Measurements from ENCODE around the gene FGF10. TPM values are rescaled to one million over a fixed set of nuclear protein-coding genes. Genes with fewer than 3 reads are reported as not detected.

FGF10 gene
- total RNA-seq, 3 donors from 2014 or later (not counting 1 experiment from before 2014, with no cell fraction given): not detected

- Histone ChIP-seq H3K27me3 (ENCODE audit: control insufficient read depth, insufficient read depth, low read length) (no peaks in the 10 kb centered on the region), H3K27ac (ENCODE audit: low read length) (no peak overlapping the region), H3K36me3 (ENCODE audit: control insufficient read depth, insufficient read depth, low read length) (no peaks in the 10 kb centered on the region), H3K9me3 (ENCODE audit: control insufficient read depth, insufficient read depth, low read length) (no peaks in the 10 kb centered on the region), H3K4me3 (ENCODE audit: low read length) (no peak overlapping the region), H3K4me1 (ENCODE audit: control insufficient read depth, insufficient read depth, low read length) (no peaks in the 10 kb centered on the region)
- no peaks in the 10 kb centered on the region for H3K4me1 Mint-ChIP-seq
- H3K4me3 Mint-ChIP-seq: no peak overlapping the region
- H3K36me3 Mint-ChIP-seq: no peaks in the 10 kb centered on the region
- no peaks in the 10 kb centered on the region for H3K27me3 Mint-ChIP-seq (ENCODE audit: low read depth in 2 of 2)
- WGBS (ENCODE audit: insufficient coverage): 80% methylated on average over 3 of the region's 3 CpGs
- no peak for TF ChIP-seq CTCF (IDR thresholded peaks at IDR 0.05)
- intact Hi-C loops (cut with micrococcal nuclease): no loop called here
- peaks cover 3 to 4% of the 10 kb centered on the region in 2 donors for H3K9me3 Mint-ChIP-seq
- DNase-seq: no peak
- ATAC-seq: no peak
- no peak overlapping the region for H3K27ac Mint-ChIP-seq
Observed at GRCh38 chr5:44321144-44321725, 68.0 kb downstream of the FGF10 start.

GRCh38 chr5:44320188-44320587, 69.0 kb downstream of the FGF10 start:
- intact Hi-C loops (cut with micrococcal nuclease): no loop called here
- Mint-ChIP-seq H3K36me3 (no peaks in the 10 kb centered on the region), H3K4me3 (no peak overlapping the region), H3K27ac (no peak overlapping the region), H3K4me1 (no peaks in the 10 kb centered on the region), H3K9me3 (peaks cover 3 to 4% of the 10 kb centered on the region in 2 donors), H3K27me3 (ENCODE audit: low read depth in 2 of 2) (no peaks in the 10 kb centered on the region)
- Histone ChIP-seq H3K4me1 (ENCODE audit: control insufficient read depth, insufficient read depth, low read length) (no peaks in the 10 kb centered on the region), H3K9me3 (ENCODE audit: control insufficient read depth, insufficient read depth, low read length) (no peaks in the 10 kb centered on the region), H3K36me3 (ENCODE audit: control insufficient read depth, insufficient read depth, low read length) (no peaks in the 10 kb centered on the region), H3K27me3 (ENCODE audit: control insufficient read depth, insufficient read depth, low read length) (no peaks in the 10 kb centered on the region), H3K27ac (ENCODE audit: low read length) (no peak overlapping the region), H3K4me3 (ENCODE audit: low read length) (no peak overlapping the region)
- no CpG with 5 or more reads among the region's 1 CpG for WGBS (ENCODE audit: insufficient coverage)
- no peak for TF ChIP-seq CTCF (IDR thresholded peaks at IDR 0.05)
- ATAC-seq (no peak), DNase-seq (no peak)

- H3K4me1 ChIP-seq (ENCODE audit: control insufficient read depth, insufficient read depth, low read length): no peaks in the 10 kb centered on the region
- Mint-ChIP-seq H3K4me1 (no peaks in the 10 kb centered on the region), H3K9me3 (peaks cover 7 to 8% of the 10 kb centered on the region in 2 donors), H3K4me3 (no peak overlapping the region), H3K27ac (no peak overlapping the region), H3K36me3 (no peaks in the 10 kb centered on the region), H3K27me3 (ENCODE audit: low read depth in 2 of 2) (no peaks in the 10 kb centered on the region)
- intact Hi-C loops (cut with micrococcal nuclease): no loop called here
- no peaks in the 10 kb centered on the region for H3K36me3 ChIP-seq (ENCODE audit: control insufficient read depth, insufficient read depth, low read length)
- H3K27ac ChIP-seq (ENCODE audit: low read length): no peak overlapping the region
- TF ChIP-seq CTCF (IDR thresholded peaks at IDR 0.05): no peak
- 83% methylated on average over 2 of the region's 2 CpGs for WGBS (ENCODE audit: insufficient coverage)
- H3K27me3 ChIP-seq (ENCODE audit: control insufficient read depth, insufficient read depth, low read length): no peaks in the 10 kb centered on the region
- no peak overlapping the region for H3K4me3 ChIP-seq (ENCODE audit: low read length)
- ATAC-seq: no peak
- DNase-seq: no peak
- no peaks in the 10 kb centered on the region for H3K9me3 ChIP-seq (ENCODE audit: control insufficient read depth, insufficient read depth, low read length)
Observed at GRCh38 chr5:44318883-44319282, 70.3 kb downstream of the FGF10 start.

- TF ChIP-seq CTCF (IDR thresholded peaks at IDR 0.05): no peak
- no peak for ATAC-seq
- no peaks in the 10 kb centered on the region for H3K36me3 Mint-ChIP-seq
- Histone ChIP-seq H3K27me3 (ENCODE audit: control insufficient read depth, insufficient read depth, low read length) (no peaks in the 10 kb centered on the region), H3K9me3 (ENCODE audit: control insufficient read depth, insufficient read depth, low read length) (no peaks in the 10 kb centered on the region), H3K36me3 (ENCODE audit: control insufficient read depth, insufficient read depth, low read length) (no peaks in the 10 kb centered on the region), H3K27ac (ENCODE audit: low read length) (no peak overlapping the region), H3K4me3 (ENCODE audit: low read length) (no peak overlapping the region), H3K4me1 (ENCODE audit: control insufficient read depth, insufficient read depth, low read length) (no peaks in the 10 kb centered on the region)
- H3K4me1 Mint-ChIP-seq: no peaks in the 10 kb centered on the region
- intact Hi-C loops (cut with micrococcal nuclease): no loop called here
- H3K4me3 Mint-ChIP-seq: no peak overlapping the region
- H3K9me3 Mint-ChIP-seq: peaks cover 12% of the 10 kb centered on the region in 2 donors
- no peak for DNase-seq
- no peak overlapping the region for H3K27ac Mint-ChIP-seq
- 80% methylated on average over 1 of the region's 1 CpG for WGBS (ENCODE audit: insufficient coverage)
- no peaks in the 10 kb centered on the region for H3K27me3 Mint-ChIP-seq (ENCODE audit: low read depth in 2 of 2)
Observed at GRCh38 chr5:44312374-44312773, 76.8 kb downstream of the FGF10 start.

Data from natural killer cell (primary cell).